MM.1S (cell line): Measurements from ENCODE around the gene TXK.

Experiments
- DNase-seq: peaks from one replicate; pipeline ENCODE4 v3.0.0-alpha.2; 2015
- H2AFZ ChIP-seq: fragments of 300-600 bp; sonication (generic); 2 replicates; pipeline ENCODE4 v1.6.0; 2016; ENCODE audit warnings: antibody characterized with exemption, low read length
- H3F3A ChIP-seq: fragments of 300-600 bp; sonication (generic); 2 replicates; pipeline ENCODE4 v1.6.1; 2016; ENCODE audit warnings: mild to moderate bottlenecking, antibody characterized with exemption, low read length, moderate library complexity, mixed read lengths; ENCODE audit not compliant: insufficient read depth
- H3K27ac ChIP-seq: fragments of 300-600 bp; sonication (generic); 2 replicates; pipeline ENCODE4 v1.5.1; 2016; ENCODE audit warnings: mild to moderate bottlenecking, low read length
- H3K27me3 ChIP-seq: fragments of 300-600 bp; sonication (generic); replicated peaks from 2 replicates; pipeline ENCODE4 v1.6.0; 2016; ENCODE audit warnings: low read length; ENCODE audit not compliant: insufficient read depth
- H3K36me3 ChIP-seq: fragments of 300-600 bp; sonication (generic); replicated peaks from 2 replicates; pipeline ENCODE4 v1.6.1; 2016; ENCODE audit warnings: mild to moderate bottlenecking, low read length, mixed read lengths; ENCODE audit not compliant: insufficient read depth
- H3K4me1 ChIP-seq: fragments of 300-600 bp; sonication (generic); 2 replicates; pipeline ENCODE4 v1.6.1; 2016; ENCODE audit warnings: low read length, mixed read lengths
- H3K4me2 ChIP-seq: fragments of 300-600 bp; sonication (generic); 2 replicates; pipeline ENCODE4 v1.6.0; 2016; ENCODE audit warnings: low read depth, low read length
- H3K4me3 ChIP-seq: fragments of 300-600 bp; sonication (generic); 2 replicates; pipeline ENCODE4 v1.5.1; 2016; ENCODE audit warnings: low read length, mixed read lengths
- H3K79me2 ChIP-seq: fragments of 300-600 bp; sonication (generic); 2 replicates; pipeline ENCODE4 v1.6.1; 2016; ENCODE audit warnings: mixed run types, low read length, mixed read lengths
- H3K9ac ChIP-seq: fragments of 300-600 bp; sonication (generic); 2 replicates; pipeline ENCODE4 v1.6.1; 2016; ENCODE audit warnings: low read length, mixed read lengths
- H3K9me2 ChIP-seq: fragments of 300-600 bp; sonication (generic); replicated peaks from 2 replicates; pipeline ENCODE4 v1.6.1; 2016; ENCODE audit warnings: mild to moderate bottlenecking, low read length, mixed read lengths; ENCODE audit not compliant: insufficient read depth
- H3K9me3 ChIP-seq: fragments of 300-600 bp; sonication (generic); replicated peaks from 2 replicates; pipeline ENCODE4 v1.6.1; 2016; ENCODE audit warnings: mild to moderate bottlenecking, low read length, mixed read lengths; ENCODE audit not compliant: insufficient read depth
- H4K20me1 ChIP-seq: fragments of 300-600 bp; sonication (generic); 2 replicates; pipeline ENCODE4 v1.6.1; 2016; ENCODE audit warnings: mild to moderate bottlenecking, low read length, moderate library complexity, mixed read lengths; ENCODE audit not compliant: insufficient read depth
- EZH2 ChIP-seq: fragments of 300-600 bp; sonication (generic); optimal IDR thresholded peaks from 2 replicates; pipeline ENCODE3; 2017; ENCODE audit warnings: low read depth, mild to moderate bottlenecking, antibody characterized with exemption, low read length, mixed read lengths
- EZH2phosphoT487 ChIP-seq: fragments of 300-600 bp; sonication (generic); IDR thresholded peaks from 2 replicates; pipeline ENCODE4 v1.6.1; 2018; ENCODE audit warnings: antibody characterized with exemption, low read length
- TF ChIP-seq, protein P1 (sequence below): fragments of 300-600 bp; sonication (generic); IDR thresholded peaks from 2 replicates; pipeline ENCODE4 v1.5.1; 2016; ENCODE audit warnings: antibody characterized with exemption, low read length, mixed read lengths

The TXK gene

GRCh38 chr4:48027653-48028052 lies 106.4 kb downstream of the TXK start:
- DNase-seq: no peak
- no peak overlapping the region for H3K4me3 ChIP-seq
- TF ChIP-seq EZH2phosphoT487 (no peak), EZH2 (no peak)
- TF ChIP-seq, protein P1, sequence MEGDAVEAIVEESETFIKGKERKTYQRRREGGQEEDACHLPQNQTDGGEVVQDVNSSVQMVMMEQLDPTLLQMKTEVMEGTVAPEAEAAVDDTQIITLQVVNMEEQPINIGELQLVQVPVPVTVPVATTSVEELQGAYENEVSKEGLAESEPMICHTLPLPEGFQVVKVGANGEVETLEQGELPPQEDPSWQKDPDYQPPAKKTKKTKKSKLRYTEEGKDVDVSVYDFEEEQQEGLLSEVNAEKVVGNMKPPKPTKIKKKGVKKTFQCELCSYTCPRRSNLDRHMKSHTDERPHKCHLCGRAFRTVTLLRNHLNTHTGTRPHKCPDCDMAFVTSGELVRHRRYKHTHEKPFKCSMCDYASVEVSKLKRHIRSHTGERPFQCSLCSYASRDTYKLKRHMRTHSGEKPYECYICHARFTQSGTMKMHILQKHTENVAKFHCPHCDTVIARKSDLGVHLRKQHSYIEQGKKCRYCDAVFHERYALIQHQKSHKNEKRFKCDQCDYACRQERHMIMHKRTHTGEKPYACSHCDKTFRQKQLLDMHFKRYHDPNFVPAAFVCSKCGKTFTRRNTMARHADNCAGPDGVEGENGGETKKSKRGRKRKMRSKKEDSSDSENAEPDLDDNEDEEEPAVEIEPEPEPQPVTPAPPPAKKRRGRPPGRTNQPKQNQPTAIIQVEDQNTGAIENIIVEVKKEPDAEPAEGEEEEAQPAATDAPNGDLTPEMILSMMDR: no peak
- no peak overlapping the region for H3K27ac ChIP-seq
- no peak overlapping the region for H2AFZ ChIP-seq
- H3K4me1 ChIP-seq: no peaks in the 10 kb centered on the region
- H3K9me3 ChIP-seq: no peaks in the 10 kb centered on the region
- H4K20me1 ChIP-seq: no peaks in the 10 kb centered on the region
- H3K9ac ChIP-seq: no peak overlapping the region
- no peaks in the 10 kb centered on the region for H3K79me2 ChIP-seq
- H3K36me3 ChIP-seq: no peaks in the 10 kb centered on the region
- H3K27me3 ChIP-seq: peaks cover 9% of the 10 kb centered on the region; the same call in 1 of the 2 replicates
- no peaks in the 10 kb centered on the region for H3K9me2 ChIP-seq
- no peaks in the 10 kb centered on the region for H3F3A ChIP-seq
- no peak overlapping the region for H3K4me2 ChIP-seq

GRCh38 chr4:48025005-48025404 lies 109.0 kb downstream of the TXK start:
- TF ChIP-seq EZH2 (no peak), EZH2phosphoT487 (no peak)
- TF ChIP-seq, protein P1: no peak
- DNase-seq: no peak
- Histone ChIP-seq H2AFZ (no peak overlapping the region), H3K9ac (no peak overlapping the region), H3K79me2 (no peaks in the 10 kb centered on the region), H3K4me3 (no peak overlapping the region), H3K27me3 (peaks cover 4% of the 10 kb centered on the region; the same call in 1 of the 2 replicates), H3K9me2 (no peaks in the 10 kb centered on the region), H3K9me3 (no peaks in the 10 kb centered on the region), H3F3A (no peaks in the 10 kb centered on the region), H4K20me1 (no peaks in the 10 kb centered on the region), H3K4me1 (no peaks in the 10 kb centered on the region), H3K36me3 (no peaks in the 10 kb centered on the region), H3K27ac (no peak overlapping the region), H3K4me2 (no peak overlapping the region)

- H3K27me3 ChIP-seq: peaks cover 4% of the 10 kb centered on the region; the same call in 1 of the 2 replicates
- no peak overlapping the region for H3K9ac ChIP-seq
- no peak overlapping the region for H3K4me2 ChIP-seq
- no peaks in the 10 kb centered on the region for H3K36me3 ChIP-seq
- H3K9me3 ChIP-seq: no peaks in the 10 kb centered on the region
- H3F3A ChIP-seq: no peaks in the 10 kb centered on the region
- H2AFZ ChIP-seq: no peak overlapping the region
- no peak overlapping the region for H3K27ac ChIP-seq
- no peaks in the 10 kb centered on the region for H3K79me2 ChIP-seq
- H3K9me2 ChIP-seq: no peaks in the 10 kb centered on the region
- H3K4me1 ChIP-seq: no peaks in the 10 kb centered on the region
- no peak for DNase-seq
- TF ChIP-seq EZH2phosphoT487 (no peak), EZH2 (no peak)
- TF ChIP-seq, protein P1: no peak
- H4K20me1 ChIP-seq: no peaks in the 10 kb centered on the region
- no peak overlapping the region for H3K4me3 ChIP-seq
Measured at GRCh38 chr4:48024522-48024921, 109.5 kb downstream of the TXK start.
